Stimulated activated CD4-positive, alpha-beta T cell treated with anti-CD3 and anti-CD28 coated beads, Interleukin-12 subunit alpha, Interleukin-12 subunit beta, amount 100 ng/mL, for 4 hours (primary cell): ENCODE measurements around the gene GFY.

Experiments used
- DNase-seq: peaks from one replicate; pipeline ENCODE4 v3.0.0-alpha.2; 2020

Gene GFY

DNA sequence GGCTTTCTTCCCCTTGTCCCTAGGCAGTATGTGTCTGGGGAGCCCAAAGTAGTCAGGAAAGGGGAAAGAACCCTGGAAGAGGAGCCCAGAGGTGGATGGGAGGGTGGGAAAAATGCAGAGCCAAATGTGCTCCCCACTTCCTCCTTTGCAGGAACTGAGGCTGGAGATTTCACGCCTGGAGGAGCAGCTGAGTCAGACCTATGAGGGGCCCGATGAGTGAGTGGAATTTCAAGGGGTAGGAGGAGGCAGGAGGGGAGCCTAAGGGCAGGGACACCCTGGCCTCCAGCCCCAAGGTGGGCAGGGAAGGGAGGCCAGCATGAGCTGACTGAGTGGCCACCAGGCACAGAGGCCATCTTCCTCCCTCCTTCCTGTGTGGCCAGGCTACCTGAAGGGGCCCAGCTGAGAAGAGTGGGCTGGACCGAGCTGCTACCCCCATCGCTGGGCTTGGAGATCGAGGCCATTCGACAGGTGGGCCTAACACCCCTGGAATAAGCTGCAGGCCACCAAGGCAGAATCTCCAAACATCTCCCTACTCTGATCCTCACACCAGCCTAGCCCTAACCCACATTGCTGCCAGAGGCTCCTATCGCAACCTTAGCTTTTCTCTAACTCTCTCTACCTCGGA lies 16.3 kb upstream of the GFY start:
- DNase-seq: no peak

- DNase-seq: no peak
Observed at GRCh38 chr19:49409441-49410029, 15.7 kb upstream of the GFY start.

DNA sequence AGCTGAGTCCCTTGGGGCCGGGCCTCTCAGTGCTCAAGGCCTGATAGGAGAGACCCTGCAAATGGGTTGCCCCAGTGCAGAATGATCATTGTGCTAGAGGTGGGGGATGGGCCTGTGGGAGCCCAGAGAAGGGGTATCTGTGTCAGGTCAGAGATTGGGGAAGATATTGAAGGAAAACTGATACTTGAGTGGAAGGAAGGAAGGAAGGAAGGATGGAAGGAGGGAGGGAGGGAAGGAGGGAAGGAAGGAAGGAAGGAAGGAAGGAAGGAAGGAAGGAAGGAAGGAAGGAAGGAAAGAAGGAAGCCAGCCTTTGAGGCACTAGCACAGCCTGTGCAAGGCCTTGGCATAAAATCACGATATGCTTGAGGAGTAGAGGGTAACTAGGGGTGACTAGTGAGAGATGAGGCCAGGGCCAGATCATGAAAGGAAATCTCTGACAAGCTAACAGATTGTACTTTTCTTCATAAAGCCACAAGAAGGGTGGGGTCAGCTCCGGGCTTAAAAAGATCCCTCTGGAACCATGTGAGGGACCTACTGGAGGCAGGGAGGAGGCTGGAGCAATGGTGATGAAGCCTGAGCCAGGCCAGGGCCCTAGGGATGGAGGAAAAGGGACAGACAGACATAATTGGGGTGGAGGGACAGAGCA lies 13.4 kb upstream of the GFY start:
- no peak for DNase-seq

DNA sequence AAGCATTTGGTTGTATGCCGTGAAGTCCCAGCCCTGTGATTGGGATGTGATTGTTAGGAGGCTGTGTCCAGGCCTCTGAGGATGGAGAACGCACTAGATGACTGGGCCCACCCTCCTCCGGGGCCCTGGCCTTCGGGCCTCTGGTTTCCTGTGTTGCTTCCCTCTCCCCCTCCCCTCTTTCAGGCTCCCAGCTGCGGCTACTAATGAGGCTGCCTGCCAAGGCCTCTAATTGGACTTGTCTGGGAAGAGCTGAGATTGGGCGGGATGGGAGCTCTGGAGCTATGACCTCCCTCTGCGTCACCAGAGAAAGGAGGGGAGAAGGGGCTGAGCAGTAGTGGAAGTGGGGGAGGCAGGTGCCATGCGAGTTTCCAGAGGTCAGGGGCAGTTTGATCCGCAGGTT lies 11.8 kb upstream of the GFY start:
- no peak for DNase-seq

- DNase-seq: no peak
Observed at GRCh38 chr19:49414256-49414655, 10.9 kb upstream of the GFY start.

DNA sequence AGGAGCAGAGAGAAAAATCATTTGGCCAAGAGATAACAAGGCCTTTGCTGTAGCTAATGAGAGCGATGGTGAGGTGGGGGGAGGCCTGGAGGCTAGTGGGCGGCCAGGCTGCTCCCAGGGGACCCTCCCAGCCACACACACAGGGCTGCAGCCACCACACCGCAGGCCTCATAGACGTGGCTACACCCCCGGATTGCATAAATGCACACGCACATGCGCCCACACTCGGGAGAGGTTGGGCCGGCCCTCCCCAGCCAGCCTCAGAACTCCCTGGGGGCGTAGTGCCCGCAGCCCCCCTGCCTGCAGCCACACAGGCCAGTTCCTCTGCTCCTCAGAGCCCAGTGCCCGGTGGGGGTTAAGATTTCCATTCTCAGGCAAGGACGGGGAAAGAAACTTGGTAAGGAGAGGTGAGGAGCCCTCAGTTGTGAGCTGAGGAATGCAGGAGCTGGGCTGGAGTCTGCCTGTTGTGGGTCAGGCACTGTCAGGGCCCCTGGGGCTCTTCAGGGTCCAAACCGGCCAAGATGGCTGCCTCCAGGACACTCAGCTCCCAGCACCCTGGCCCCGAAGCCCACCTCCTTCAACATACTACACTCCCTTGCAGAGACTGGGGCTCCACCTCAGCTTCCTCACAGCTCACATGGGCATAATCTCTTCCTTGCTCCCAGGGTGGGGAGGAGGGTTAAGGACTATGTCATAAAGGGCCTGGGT lies 9.9 kb upstream of the GFY start:
- DNase-seq: no peak

- DNase-seq: no peak
Observed at GRCh38 chr19:49415810-49416200, 9.4 kb upstream of the GFY start.

DNA sequence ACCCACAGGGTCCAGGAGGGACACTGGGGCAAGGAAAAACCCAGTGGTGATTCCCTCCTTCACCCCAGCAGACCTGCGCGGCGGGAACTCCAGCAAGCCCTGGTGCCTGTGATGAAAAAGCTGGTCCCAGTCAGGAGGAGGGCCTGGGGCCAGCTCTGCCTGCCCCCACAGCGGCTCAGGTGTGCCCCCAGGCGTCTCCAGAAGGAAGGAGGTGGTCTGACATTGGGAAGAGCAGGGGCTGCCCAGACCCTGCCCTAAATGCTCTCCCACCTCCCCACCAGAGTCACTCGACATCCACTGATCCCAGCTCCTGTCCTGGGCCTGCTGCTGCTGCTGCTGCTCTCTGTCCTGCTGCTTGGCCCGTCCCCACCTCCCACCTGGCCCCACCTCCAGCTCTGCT lies 8.1 kb upstream of the GFY start:
- DNase-seq: no peak

DNA sequence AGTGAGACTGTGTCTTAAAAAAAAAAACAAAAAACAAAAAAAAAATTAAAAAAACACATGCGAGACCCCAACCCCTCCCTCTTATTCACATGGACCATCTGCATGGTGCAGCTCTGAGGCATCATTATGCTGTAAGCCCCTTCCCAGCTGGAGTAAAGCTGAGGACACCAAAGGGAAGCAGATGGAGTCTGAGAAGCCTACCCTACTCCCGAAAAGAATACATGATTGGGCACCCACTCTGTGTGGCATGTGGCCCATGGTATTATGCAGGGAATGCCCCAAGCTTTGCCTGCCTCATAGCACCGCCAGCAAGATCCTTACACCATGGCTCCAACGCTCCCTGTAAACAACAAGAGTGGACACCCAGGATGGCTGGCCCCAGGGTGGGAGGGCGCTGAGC lies 6.7 kb upstream of the GFY start:
- DNase-seq: no peak

DNA sequence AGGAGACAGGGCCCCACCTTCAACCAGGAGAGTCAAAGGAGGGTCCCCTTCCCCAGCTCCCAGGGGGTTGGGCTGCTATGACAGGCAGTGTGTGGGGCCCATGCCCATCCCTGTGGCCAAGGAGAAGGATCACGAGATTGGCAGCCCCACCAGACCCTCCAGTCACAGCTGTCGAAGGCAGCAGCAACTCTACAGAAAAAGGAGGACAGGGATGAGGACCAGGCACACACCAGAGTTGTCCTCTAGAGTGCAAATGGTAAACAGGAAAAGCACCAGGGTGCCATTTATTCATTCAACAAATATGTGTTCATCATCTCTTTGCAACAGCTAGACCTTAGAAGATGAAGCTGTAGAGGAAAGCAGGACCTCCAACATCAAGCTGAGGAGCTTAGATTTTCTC lies 6.0 kb upstream of the GFY start:
- DNase-seq: no peak

DNA sequence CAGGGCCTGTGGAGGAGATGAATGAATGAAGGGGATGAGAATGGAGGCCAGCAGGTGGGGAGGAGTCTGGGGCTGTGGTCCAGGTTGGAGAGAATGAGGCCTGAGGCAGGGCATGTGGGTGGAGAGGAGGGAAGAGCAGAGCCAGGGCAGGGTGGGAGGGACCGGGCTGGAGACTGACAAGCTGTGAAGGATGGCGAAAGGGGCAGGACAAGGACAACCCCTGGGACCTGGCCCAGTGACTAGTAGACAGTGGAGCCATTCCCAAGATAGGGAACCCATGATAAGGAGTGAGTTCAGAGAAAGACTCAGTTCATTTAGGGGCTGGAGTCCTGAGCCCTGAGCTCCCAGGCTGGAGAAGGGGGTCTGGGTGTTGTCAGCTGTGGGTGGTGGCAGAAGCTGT lies 5.0 kb upstream of the GFY start:
- no peak for DNase-seq

DNA sequence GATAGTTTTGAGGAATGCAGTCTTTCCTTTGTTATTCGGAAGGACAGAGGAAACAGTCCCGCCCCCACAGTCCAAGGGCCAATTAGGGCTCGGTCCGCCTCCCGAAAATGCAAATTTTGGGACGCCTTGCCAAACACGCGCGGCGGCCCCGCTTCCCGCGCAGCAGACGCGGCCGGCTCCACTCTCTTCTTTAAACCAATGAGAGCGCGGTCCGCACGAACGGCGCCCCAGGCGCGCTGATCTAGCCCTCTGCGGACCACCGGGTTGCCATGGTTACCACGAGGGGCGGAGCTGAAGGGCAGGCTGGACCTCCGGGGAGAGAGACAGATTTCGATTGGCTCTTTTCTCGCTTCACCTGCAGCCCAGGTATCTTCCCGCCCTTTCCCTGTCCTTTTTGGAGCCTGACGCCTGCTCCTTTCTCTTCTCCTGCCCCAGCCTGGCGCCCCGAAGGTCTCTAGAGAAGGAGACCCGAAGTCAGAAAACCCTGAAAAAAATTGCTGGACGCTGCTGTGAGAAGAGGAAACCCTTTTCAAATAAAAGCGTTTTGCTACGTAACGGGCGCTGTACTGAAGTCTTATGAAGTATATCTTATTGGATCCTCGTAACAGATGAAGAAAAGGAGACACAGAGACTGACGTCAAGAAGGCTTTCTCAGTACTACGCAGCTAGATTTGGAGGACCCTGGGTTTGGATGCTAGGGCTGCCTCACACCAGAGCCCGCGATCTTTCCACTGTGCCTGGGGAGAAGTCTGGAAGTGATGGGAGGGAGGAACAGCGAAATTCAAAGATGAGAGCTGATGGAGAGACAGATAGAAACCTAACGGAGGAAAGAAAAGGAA lies 3.9 kb upstream of the GFY start:
- DNase-seq: peak; percentile 18

GRCh38 chr19:49421878-49422202 lies 3.3 kb upstream of the GFY start:
- no peak for DNase-seq

- DNase-seq: peak; percentile 34
Observed at GRCh38 chr19:49422407-49423070, 2.6 kb upstream of the GFY start.

DNA sequence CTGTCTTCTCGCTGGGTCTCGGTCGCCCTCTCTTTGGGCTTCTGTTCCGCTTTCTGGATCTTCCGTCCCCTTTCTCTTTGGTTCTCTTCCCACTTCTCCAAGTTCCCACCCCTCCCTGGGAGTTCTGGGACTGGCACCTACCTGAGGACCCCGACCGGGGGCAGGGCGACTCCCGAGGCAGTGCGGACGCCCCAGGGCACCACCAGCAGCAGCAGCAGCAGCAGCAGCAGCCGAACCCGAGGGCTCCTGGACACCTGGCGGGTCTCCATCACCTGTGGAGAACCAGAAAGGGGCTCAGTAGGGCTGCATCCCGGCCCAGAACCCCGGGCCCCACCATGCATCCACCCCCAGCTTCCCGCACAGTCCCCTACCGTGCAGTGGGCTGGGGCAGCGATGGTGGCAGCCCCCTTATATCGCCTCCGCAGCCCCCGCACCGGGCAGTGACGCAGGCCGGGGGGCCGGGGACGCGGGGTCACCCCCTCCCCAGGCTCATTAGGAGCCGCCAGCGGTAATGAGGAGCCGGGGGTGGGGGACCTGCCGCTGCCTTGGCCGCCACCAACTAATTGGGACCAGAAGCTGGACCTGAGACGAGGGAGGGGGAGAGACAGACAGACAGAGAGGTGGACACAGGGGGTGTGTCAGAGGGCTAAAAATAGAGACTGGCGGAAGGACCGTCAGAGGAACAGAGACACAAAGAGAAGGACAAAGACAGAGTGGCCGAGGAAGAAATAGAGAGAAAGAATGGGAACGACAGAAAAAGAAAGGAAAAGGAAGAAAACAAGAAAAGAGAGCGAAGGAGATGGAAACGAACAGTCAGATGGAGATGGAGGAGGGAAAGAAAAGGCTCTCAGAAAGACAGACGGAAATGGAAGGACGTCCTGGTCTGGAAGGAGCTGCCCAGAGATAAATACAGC lies 1.9 kb upstream of the GFY start, which contains the start of gene PTH2:
PTH2 (minus strand) TSS at position 371 of the 914 bp plus-strand sequence; CDS start at position 269, 102 bp downstream.
- DNase-seq: no peak

GRCh38 chr19:49423985-49424303 lies 1.2 kb upstream of the GFY start:
- no peak for DNase-seq

DNA sequence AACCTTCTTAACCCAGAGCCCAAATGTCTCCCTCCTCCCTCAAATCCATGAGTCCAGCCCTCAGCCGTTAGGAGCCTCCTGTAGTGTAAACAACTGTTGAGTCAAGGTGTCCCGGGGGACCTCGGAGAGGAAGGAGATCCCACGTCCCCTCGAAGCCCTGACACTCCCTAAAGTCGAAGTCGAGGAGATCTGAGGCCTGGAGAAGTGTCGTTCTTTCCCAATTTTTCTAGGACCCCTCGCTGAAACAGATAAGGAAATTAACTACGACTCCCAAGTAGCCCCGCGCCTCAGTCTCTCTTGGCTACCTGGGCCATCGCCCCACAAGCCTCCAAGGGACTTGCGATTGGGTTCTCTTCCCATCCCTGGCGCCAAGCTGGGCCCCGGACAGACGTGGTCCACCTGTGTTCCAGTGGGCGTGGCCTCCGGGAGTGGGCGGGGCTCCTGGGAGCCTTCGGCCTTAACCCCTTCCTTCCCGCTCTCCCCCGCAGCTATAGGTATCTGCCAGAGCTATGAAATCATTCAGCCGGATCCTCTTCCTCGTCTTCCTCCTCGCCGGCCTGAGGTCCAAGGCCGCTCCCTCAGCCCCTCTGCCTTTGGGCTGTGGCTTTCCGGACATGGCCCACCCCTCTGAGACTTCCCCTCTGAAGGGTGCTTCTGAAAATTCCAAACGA lies 869 bp downstream of the GFY start:
- DNase-seq: no peak

DNA sequence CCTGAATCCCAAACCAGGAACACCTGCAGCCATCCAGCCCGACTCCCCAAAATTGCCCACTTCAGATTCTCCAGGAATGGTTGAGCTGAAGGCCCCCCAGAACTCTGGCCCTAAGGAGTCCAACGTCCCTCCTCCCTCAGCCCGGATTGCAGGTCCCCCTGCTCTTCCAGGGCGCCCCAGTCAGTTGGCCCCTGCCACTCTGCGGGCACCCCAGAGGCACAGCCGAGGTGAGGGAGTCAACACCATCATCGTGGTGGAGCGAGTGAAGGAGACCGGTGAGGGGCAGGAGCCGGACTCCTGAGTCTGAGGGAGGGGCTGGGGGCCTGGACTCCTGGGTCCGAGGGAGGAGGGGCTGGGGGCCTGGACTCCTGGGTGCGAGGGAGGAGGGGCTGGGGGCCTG lies 2.2 kb downstream of the GFY start:
- DNase-seq: no peak

DNA sequence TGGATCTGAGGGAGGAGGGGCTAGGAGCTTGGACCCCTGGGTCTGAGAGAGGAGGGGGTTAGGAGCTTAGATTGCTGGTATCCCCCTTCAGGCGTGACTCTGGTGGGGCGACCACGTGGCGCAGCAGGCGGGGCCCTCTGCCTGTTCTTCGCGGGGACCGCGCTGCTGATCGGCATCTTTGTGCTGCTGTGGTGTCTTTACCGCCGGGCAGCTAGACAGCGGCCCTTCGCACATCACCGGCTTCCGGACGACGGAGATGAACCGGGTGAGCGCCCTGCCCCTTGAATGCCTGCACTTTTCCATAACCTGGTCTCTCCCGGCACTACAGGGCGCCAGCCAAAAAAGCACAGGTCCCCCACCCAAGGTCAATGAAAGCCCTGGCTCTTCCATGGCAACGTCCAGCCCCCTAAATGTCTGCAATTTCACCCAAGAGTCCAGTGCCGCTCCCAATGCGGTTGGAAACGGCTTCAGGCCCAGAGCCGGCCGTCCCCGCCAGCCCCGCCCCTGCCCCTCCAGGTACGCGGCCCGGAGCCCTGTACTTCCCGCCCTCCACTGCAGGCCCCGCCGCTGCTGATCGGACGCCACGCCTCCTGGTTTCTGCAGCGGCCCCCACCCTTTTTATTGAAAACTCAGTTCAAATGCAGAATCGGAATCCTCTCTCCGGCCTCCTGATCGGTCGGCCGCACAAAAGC lies 2.8 kb downstream of the GFY start:
- DNase-seq: no peak
